HG03108 (cell line): ENCODE measurements around the gene ATG16L1.

Experiments
- ATAC-seq: cut with Tn5 transposase; IDR thresholded peaks from one replicate; pipeline ENCODE4 v1.9.1; 2021; ENCODE audit warnings: moderate library complexity; ENCODE audit not compliant: unreplicated experiment

Gene ATG16L1

DNA sequence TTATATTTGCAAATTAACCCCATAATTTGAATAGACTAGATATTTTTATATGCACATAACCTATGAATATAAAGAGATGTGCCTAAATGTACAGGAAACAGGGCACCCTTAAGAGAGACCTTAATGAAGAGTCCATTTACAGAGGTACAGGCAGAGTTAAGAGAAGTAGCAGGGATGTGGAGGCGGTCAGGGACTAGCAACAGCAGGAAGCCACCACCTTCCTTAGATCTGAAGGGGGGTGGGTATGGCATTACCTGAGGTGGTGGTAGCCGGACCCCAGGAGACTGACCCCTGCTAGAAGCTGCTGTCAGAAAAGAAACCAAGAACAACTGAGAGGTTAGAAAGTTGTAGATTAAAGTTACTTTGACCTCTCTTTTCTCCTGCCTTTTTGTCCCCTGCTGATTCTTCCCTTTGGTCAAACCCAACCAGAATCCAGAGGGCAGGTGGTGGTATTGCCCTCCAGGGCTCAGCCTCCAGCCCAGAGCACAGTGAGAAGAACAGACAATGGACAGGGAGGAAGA is 24.9 kb upstream of the ATG16L1 start:
- no peak for ATAC-seq

DNA sequence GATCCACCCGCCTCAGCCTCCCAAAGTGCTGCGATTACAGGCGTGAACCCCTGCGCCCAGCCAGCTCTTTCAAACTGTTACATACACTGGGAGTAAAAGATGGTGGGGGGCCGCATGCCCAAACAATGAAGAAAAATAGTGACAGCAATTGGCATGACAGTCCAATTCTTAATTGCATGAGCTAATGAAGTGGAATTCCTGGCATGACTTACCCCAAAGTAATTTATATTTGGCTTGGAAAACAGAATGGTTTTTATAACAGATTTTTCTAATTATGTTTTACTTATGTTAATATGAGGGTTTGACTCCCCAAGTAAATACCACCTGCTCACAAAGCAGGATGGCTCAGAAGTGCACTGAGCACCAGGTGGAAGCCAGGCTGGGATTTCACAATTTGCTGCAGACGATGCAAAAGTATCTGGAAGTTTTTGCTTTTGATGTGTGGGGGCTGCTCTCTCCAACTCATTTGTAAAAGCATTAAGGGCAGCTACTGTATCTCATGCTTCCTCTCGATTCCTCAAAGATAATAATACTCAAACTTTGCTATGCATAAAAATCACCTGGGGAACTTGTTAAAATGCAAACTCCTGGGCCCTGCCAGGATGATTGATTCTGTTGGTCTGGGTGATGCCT is 24.0 kb upstream of the ATG16L1 start:
- no peak for ATAC-seq

DNA sequence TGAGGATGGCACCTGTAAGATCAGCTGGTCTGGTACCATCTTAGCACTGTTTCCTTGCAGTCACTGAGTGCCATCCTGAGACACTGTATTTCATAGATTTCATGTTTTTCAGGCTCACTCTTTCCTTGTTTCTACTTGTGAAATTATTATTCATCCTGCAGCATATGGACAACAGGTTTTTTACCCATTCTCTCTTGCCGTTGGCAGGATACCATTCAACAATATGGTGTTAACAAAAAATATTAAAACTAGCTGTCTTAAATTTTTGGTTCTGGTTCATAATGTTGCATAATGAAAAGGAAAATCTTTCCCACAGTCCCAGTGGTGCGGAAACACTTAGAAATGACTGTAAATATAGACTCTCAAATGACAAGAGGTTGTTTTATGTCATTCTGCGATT is 23.1 kb upstream of the ATG16L1 start:
- no peak for ATAC-seq

DNA sequence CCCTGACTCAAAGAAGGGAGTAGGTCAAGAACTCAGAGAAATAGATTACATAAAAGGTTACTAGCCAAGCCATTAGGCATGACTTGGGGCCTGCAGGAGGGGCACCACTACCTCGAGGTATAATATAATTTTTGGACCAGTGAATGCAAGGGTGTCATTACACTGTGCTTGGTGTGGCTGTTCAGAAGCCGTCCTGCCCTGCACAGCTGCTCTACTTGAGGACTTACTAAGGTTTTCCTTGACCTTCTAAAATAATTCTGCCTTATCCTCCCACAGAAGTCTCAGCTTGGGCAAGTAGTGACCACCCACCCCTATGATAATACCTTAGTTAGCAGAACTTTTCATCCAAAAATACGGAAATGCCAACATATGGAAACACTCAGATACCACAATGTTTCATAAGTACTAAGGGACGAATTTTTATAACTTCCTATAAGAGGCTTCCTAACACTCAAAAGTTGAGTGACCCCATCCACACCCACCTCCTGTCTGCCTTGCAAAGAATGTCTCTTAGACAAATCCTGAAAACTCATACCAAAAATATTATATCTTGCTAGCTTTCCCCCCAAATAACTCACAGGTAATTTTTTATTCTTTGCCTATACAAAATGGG is 17.7 kb upstream of the ATG16L1 start:
- ATAC-seq, result no peak

DNA sequence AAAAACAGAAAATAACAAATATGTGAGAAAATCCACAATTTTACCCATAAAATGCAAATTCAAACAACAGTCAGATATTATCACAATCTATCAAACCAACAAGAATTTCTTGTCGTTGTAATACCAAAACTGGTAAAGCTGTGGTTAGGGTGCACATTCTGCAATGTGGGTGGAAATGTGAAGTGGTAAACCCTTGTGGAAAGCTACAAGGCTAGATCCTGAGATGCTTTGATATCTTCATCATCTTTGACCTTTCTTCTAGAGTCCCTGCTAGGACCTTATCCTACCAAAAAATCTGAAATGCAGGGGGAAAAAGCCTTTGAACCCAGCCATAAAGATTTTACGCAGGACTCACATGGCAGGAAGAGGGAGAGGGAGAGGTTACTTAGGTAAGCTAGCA is 17.2 kb upstream of the ATG16L1 start:
- no peak for ATAC-seq

DNA sequence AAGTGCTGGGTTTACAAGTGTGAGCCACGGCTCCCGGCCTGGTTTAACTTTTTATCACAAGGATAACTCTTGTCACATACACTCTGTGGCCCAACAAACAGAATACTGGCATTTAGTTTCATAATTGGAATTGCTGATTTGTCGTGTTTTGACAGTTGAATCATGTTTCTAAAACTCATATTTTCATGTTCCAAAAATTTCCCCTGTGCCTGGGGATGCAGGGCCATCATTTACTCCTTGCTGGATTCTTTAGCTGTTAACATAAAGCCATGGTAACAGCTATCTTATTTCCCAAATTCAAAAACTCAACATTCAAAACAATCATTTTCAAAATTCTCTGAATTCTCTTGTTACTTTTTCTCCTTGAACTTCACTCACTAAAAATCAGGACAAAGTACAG is 16.5 kb upstream of the ATG16L1 start:
- no peak for ATAC-seq

DNA sequence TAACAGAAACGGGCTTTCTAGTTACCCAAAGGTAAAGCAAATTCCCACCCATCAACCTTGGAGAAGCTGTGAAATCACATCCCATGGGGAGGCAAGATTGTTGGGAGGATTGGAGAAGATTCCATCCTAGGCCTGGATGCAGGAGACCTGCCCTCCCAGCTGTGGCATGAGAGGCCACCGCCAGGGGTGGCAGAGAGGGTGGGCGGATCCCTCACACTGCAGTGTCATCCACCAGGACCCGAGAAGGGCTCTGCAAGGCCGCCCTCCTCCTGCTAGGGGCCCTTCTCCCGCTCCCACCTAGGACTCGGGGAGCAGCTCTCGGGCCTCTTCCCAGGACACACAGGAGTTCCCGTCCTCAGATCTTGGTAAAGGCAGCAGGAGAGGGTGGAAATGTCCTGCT is 15.5 kb upstream of the ATG16L1 start:
- no peak for ATAC-seq

DNA sequence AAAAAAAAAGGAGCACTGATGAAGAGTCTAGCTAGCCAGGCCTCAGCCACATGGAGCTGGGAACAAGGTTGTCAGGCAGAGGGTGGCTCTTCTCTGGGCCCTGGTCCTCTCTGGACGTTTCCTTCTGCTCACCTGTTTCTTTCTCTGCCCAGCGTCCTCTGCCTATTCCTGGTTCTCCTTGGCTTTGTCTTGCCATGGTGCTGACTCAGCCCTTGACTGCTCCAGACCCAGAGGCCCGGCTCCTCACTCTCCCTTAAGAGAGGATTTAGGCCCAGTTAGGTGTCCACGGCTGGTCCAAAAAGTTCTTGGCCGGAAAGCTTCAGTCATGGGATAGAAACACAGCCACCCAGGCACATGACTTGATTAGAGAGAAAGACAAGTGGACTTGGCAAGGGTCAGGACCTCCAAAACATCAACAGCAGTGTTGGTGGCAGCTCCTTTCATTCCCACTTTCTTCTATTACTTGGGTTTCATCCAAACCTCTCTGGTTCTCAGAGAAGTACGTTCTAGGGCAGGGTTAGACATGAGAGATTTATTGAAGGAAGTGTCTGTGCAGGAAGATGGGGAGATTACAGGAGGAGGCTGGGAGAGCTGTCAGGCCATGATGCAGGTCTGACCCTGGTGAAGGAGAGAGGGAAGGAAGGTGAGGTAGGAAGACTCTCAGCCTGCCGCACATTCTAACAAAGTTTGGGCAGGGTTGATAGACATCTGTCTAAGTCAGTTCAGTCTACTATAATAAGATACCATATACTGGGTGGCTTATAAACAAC is 14.5 kb upstream of the ATG16L1 start:
- ATAC-seq, result no peak

DNA sequence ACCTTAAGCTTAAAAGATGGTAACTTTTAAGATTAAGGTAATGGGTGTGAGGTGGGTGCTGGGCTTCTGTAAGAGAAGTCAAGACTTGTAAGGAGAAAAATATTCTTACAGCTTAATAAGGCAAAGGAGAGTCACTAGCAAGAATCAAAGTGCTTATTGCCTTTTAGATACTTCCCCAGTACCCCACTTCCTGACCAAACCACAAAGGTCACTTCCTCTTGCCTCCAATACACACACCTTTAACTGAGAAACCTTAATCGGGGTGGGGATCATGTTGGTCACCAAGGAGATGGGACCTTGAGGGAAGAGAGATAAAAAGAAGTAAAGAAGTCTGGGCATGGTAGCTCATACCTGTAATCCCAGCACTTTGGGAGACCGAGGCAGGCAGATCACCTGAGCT is 10.6 kb upstream of the ATG16L1 start:
- no peak for ATAC-seq

DNA sequence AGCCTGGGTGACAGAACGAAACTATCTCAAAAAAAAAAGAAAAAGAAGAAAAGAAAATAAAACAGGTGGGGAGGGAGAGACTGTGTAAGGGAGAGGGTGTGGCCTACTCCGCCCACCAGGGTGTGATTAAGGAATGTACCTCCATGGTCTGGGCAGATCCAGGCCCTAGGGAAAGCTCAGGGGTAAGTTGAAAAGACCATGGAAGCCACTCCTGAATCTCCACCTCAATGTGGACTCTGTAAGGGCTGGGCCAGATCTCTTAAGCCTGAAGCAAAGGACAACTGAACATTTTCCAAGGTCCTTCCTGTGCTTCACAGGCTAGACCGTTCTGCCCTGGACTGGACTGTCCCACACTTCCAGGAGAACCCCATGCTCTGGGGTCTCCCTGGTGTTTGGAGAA is 9.7 kb upstream of the ATG16L1 start:
- no peak for ATAC-seq

DNA sequence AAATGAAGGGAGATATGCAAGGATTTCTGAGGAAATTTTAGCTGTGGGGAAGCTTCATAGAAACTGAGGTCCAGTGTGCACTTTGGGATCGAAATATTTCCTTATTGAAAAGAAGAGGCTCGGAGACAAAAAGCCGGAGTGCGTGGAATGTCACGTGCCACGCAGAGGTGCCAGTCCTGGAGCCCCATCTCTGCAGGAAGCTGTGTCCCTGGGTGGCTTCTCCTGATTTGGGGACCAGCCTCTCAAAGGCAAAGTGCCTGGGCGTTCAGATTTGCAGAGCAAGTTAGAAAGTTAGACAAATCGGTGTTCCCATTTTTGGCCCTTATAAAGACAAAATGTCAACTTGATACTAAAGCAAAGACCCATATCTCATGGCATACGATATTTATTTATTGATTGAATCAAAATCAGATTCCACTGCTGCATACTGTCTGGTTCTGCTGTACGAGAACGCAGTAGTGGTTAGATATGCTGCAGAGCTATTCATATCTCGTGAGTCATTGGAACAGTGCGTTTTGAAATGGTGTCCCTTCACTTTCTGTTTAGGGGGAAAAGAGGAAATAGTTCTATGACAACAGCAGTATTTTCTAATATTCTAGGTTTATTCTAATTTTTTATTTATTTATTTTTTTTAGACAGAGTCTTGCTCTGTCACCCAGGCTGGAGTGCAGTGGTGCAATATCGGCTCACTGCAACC is 9.1 kb upstream of the ATG16L1 start:
- no peak for ATAC-seq

DNA sequence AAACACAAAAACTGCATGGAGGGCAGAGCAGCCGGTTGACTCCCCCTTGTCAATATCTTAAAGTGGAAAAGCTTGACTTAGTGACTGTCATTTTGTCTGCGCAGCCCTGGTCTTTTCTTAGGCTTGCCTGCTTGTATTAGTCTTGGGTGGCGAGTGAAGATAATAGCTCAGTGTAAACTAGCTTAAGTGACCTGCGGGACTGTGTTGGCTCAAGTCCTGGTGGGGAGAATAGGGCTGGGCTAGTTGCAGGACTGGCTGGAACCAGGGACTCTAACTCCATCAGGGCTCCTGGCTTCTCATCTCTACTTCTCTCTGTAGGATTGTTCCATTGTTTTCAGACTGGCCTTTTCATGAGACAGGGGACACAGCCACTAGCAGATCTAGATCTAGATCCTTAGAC is 8.1 kb upstream of the ATG16L1 start:
- ATAC-seq, result no peak

DNA sequence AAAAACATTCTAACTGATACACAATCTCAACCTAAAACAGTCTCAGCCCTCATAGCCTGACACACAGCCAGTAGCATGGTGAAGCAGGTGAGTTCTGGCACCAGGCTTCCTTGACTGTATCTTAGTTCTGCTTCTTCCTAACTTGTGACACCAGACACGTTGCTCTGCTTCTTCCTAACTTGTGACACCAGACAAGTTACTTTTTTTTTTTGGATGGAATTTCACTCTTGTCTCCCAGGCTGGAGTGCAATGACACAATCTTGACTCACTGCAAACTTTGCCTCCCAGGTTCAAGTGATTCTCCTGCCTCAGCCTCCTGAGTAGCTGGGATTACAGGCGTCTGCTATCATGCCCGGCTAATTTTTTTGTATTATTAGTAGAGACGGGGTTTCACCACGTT is 6.7 kb upstream of the ATG16L1 start:
- ATAC-seq, result no peak

DNA sequence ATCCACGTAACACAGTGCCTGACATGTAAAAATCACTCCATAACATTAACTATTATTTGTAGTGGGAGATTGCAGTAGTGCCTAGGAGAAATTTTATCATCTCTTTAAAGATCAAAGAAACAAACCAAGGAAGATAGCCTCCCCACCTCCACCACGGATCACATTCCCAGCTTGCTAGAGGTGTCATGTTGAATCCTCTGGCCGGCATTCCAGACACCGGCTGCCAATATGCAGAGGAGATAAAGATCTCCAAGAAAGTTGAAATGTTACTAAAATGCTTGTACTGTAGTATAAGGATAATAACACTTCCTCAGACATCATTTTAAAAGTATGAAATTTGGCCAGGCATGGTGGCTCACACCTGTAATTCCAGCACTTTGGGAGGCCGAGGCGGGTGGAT is 6.1 kb upstream of the ATG16L1 start:
- ATAC-seq, result no peak

DNA sequence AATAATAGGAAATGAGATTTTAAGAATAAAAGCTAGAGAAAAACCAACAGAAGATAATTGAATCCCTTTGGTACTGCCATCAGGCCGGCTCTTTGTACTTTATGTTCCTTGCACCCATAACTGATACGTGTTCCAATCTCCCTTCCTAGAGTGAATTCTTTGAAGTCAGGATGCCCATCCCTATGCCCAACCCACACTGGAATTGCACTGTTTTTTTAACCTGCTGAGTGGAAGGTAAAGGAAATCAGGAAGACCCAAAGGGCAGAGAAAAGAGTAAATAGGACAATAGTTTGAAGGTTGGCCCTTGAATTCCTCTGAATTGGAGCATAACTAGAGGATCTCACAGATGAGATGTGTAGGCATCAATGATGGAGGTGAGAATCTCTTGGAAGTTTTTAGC is 4.4 kb upstream of the ATG16L1 start:
- ATAC-seq, result no peak

DNA sequence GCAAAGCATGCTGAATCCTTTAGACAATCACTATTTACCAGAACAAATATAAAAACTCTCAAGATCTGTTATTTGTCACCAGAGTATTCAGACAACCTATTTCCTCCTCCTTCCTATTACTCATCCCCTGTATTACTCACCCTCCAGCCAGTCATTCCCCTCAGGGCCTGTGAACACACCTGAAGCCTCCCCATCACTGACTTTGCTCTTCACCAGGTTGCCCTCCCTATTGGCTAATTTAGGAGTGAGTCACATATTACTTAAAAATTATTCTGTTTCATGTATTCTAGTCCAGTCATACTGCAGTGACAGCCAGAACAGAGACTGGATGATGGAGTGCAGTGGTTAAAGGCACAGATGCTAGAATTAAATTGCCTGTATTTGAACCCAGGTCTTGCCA is 3.7 kb upstream of the ATG16L1 start:
- ATAC-seq, result no peak

DNA sequence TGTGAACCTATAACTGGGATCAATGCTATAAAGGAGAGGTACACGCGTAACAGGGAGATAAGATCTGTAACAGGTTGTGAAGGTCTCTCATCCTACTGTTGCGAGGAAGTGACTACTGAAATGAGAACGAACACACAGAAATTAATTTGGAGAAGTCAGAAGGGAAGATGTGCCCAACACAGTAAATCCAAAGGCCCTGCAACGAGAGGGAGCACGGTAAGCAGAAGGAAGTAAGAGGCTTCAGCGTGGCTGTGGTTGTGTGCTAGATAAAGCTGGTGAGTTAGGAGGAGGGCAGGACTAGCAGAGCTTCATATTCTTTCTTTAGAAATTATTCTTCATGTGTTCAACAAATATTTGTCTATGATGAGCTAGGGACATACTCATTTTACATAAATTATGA is 2.5 kb upstream of the ATG16L1 start:
- ATAC-seq, result no peak

DNA sequence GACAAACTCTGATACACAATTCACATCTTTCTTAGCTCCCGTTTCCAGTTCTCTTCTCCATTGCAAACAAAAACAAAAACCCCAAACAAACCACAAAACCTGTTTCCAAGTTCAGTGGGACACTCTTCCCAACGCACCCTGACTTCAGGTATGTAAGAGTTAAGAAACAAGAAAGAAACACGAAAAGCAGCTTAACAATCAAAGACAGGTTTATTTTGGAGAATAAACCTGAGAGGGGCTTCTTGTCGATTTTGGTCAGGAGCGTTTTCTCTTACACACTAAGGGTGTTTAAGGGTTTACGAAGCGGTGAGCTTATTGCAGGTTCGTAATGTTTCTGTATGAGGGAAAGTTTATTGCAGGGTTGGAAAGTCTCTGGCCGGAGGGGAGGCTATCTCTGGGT is 905 bp upstream of the ATG16L1 start:
- ATAC-seq, result no peak

DNA sequence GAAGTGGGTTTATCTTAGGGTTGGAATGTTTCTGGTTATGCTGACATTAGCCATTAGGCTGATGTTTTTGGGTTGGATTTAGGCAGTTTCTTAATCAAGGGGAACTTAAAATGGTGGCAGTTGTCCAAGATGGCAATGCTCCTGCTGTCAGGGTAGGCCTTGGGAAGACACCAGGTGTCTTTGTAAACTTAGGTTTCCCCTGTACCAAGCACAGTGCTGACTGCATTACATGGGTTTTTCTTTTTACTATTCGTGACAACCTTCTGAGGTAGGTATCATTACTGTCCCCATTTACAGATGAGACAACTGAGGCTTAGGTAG is 528 bp upstream of the ATG16L1 start:
- no peak for ATAC-seq

DNA sequence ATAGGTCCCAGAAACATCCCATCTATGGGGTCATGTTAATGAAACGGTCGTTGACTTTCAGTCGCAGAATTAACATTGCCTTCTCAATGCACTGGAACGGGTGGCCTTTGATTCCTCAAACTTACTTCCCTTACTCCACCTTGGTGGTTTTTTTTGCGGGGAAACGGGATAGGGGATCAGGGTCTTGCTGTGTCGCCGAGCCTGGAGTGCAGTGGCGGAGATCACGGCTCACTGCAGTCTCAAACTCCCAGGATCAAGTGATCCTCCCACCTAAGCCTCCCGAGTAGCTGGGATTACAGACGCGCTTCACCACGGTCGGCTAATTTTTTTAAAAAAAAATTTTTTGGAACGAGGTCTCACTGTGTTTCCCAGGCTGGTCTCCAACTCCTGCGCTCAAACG is 754 bp downstream of the ATG16L1 start:
- no peak for ATAC-seq

DNA sequence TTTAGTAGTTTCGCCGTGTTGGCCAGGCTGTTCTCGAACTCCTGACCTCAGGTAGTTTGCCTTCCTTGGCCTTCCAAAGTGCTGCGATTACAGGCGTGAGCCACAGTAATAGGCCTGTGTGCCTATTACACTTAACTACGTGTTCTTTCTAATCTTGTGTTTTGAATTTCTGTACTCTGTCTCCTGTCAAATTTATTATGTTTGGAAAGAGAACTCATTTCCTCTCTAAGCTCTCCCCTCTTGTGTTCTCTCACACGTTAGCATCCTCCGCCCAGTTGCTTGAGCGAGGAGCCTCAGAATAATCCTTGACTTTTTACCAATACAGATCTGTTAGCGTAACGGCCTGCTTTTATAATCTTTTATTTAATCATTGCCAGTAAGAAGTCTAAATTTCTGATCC is 3.7 kb downstream of the ATG16L1 start:
- ATAC-seq, result no peak

DNA sequence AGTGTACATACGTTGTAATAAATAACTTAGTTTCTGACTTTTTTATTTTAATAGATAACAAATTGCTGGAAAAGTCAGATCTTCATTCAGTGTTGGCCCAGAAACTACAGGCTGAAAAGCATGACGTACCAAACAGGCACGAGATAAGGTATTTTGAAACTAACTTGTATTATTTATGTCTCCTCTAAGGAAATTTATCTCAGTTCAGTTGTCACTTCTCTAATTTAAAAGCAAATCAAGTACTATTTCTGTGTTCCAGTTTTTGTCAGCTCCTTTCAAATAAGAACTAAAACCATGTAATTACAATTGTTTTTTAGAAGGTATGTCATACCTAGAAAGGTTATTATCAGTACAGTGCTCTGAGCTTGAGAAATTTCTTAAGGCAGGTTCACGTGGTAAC is 4.6 kb downstream of the ATG16L1 start:
- no peak for ATAC-seq
